ENCODE measurements around the gene ST6GALNAC6. TPM values are rescaled to one million over a fixed set of nuclear protein-coding genes. Genes with fewer than 3 reads are reported as not detected.
"Not testable (repeated sequence)": the region's sequence is repeated elsewhere in the genome, so short reads cannot be mapped to it uniquely, and the experiment has no call there.

Gene ST6GALNAC6
- total RNA-seq, 1 donor, result 53.2 TPM

GRCh38 chr9:127841087-127841835, 58.1 kb downstream of the ST6GALNAC6 start:
- Histone ChIP-seq H3K27ac (ENCODE audit: low read depth, low read length) (peak overlapping the region; percentile 23), H3K27me3 (ENCODE audit: insufficient read depth, low read length) (no peaks in the 10 kb centered on the region), H3K36me3 (ENCODE audit: insufficient read depth, low read length) (peaks cover 50% of the 10 kb centered on the region), H3K79me2 (ENCODE audit: insufficient read depth, low read length) (peaks cover 74% of the 10 kb centered on the region), H3K4me3 (ENCODE audit: insufficient read depth, low read length) (no peak overlapping the region), H3K4me1 (ENCODE audit: insufficient read depth, low read length) (peaks cover 60% of the 10 kb centered on the region), H3K4me2 (ENCODE audit: insufficient read depth, low read length) (no peak overlapping the region), H3K9me3 (ENCODE audit: low read depth, low read length) (no peaks in the 10 kb centered on the region), H2AFZ (ENCODE audit: low read length) (no peak overlapping the region), H4K20me1 (ENCODE audit: insufficient read depth, low read length) (no peaks in the 10 kb centered on the region)
- peak; percentile 21 for DNase-seq (ENCODE audit: insufficient read length, low spot score, missing footprints)
- TF ChIP-seq, protein P1, sequence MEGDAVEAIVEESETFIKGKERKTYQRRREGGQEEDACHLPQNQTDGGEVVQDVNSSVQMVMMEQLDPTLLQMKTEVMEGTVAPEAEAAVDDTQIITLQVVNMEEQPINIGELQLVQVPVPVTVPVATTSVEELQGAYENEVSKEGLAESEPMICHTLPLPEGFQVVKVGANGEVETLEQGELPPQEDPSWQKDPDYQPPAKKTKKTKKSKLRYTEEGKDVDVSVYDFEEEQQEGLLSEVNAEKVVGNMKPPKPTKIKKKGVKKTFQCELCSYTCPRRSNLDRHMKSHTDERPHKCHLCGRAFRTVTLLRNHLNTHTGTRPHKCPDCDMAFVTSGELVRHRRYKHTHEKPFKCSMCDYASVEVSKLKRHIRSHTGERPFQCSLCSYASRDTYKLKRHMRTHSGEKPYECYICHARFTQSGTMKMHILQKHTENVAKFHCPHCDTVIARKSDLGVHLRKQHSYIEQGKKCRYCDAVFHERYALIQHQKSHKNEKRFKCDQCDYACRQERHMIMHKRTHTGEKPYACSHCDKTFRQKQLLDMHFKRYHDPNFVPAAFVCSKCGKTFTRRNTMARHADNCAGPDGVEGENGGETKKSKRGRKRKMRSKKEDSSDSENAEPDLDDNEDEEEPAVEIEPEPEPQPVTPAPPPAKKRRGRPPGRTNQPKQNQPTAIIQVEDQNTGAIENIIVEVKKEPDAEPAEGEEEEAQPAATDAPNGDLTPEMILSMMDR (IDR thresholded peaks at IDR 0.05; ENCODE audit: extremely low read depth, low read depth, low read length), result no peak

DNA sequence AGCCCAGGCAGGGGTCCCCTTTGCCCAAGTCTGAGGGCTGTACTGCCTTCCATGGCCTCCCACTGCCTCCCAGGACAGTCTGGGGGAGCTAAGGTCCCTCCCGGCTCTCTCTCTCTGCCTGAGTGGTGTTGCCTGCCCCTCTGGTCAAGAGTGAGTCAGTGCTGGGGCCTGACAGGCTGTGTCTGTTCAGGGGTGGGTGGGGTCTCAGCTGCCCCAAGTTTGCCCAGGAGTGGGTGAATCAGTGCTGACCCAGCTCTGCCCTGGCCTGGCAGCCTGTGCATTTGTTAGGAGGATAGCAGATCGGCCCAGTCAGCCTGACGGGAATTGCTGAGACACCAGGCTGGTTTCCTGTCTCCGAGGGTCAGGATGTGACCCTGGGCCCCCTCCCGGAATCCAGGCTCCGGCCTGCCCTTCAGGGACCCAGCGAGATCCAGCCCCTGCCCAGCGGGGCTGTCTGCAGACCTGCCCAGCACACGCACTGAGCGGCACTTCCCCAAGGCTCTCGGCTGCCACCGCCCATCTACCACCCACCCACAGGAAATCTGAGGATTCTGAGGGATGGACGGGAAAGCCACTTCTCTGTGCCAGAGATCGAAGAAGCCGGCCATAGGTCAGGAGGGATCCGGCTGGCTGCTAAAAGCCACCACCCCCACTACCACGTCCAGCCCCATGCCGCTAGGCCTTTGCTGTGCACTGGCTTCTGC, 60.9 kb downstream of the ST6GALNAC6 start:
- peak overlapping the region; percentile 55 for H3K4me3 ChIP-seq (ENCODE audit: insufficient read depth, low read length)
- TF ChIP-seq, protein P1 (IDR thresholded peaks at IDR 0.05; ENCODE audit: extremely low read depth, low read depth, low read length), result no peak
- H3K4me1 ChIP-seq (ENCODE audit: insufficient read depth, low read length), result peaks cover 58% of the 10 kb centered on the region
- peaks cover 55% of the 10 kb centered on the region for H3K36me3 ChIP-seq (ENCODE audit: insufficient read depth, low read length)
- no peak overlapping the region for H2AFZ ChIP-seq (ENCODE audit: low read length)
- peak; percentile 99 for DNase-seq (ENCODE audit: insufficient read length, low spot score, missing footprints)
- no peaks in the 10 kb centered on the region for H3K27me3 ChIP-seq (ENCODE audit: insufficient read depth, low read length)
- H3K4me2 ChIP-seq (ENCODE audit: insufficient read depth, low read length), result peak overlapping the region; percentile 73
- peaks cover 72% of the 10 kb centered on the region for H3K79me2 ChIP-seq (ENCODE audit: insufficient read depth, low read length)
- peak overlapping the region; percentile 98 for H3K27ac ChIP-seq (ENCODE audit: low read depth, low read length)
- no peaks in the 10 kb centered on the region for H3K9me3 ChIP-seq (ENCODE audit: low read depth, low read length)
- H4K20me1 ChIP-seq (ENCODE audit: insufficient read depth, low read length), result no peaks in the 10 kb centered on the region

GRCh38 chr9:127837346-127837745, 62.1 kb downstream of the ST6GALNAC6 start:
- TF ChIP-seq, protein P1 (IDR thresholded peaks at IDR 0.05; ENCODE audit: extremely low read depth, low read depth, low read length), result no peak
- peak; percentile 45 for DNase-seq (ENCODE audit: insufficient read length, low spot score, missing footprints)
- Histone ChIP-seq H3K36me3 (ENCODE audit: insufficient read depth, low read length) (peaks cover 49% of the 10 kb centered on the region), H3K27ac (ENCODE audit: low read depth, low read length) (peak overlapping the region; percentile 98), H3K27me3 (ENCODE audit: insufficient read depth, low read length) (no peaks in the 10 kb centered on the region), H4K20me1 (ENCODE audit: insufficient read depth, low read length) (no peaks in the 10 kb centered on the region), H2AFZ (ENCODE audit: low read length) (no peak overlapping the region), H3K4me3 (ENCODE audit: insufficient read depth, low read length) (no peak overlapping the region), H3K4me1 (ENCODE audit: insufficient read depth, low read length) (peaks cover 67% of the 10 kb centered on the region), H3K79me2 (ENCODE audit: insufficient read depth, low read length) (peaks cover 72% of the 10 kb centered on the region), H3K9me3 (ENCODE audit: low read depth, low read length) (no peaks in the 10 kb centered on the region), H3K4me2 (ENCODE audit: insufficient read depth, low read length) (peak overlapping the region; percentile 73)

DNA sequence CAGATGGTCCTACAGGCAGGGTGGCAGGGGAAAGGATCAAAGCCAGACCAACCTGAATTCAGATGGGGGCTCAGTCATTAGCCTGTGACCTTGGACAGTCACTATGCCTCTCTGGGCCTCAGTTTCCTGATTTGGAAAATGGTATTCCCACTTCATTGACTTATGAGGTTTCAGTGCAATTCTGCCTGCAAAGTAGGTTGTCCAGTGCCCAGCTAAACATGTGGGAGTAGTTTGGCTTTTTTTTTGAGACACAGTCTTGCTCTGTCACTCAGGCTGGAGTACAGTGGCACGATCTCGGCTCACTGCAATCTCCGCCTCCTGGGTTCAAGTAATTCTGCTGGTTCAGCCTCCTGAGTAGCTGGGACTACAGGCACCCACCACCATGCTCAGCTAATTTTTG, 62.8 kb downstream of the ST6GALNAC6 start:
- not testable (repeated sequence) for H3K9me3 ChIP-seq (ENCODE audit: low read depth, low read length); H4K20me1 ChIP-seq (ENCODE audit: insufficient read depth, low read length); H3K27me3 ChIP-seq (ENCODE audit: insufficient read depth, low read length); H2AFZ ChIP-seq (ENCODE audit: low read length)
- Histone ChIP-seq H3K4me1 (ENCODE audit: insufficient read depth, low read length) (peaks cover 73% of the 10 kb centered on the region), H3K4me3 (ENCODE audit: insufficient read depth, low read length) (peak overlapping the region; percentile 39), H3K79me2 (ENCODE audit: insufficient read depth, low read length) (peaks cover 69% of the 10 kb centered on the region), H3K4me2 (ENCODE audit: insufficient read depth, low read length) (peak overlapping the region; percentile 51), H3K36me3 (ENCODE audit: insufficient read depth, low read length) (peaks cover 43% of the 10 kb centered on the region), H3K27ac (ENCODE audit: low read depth, low read length) (peak overlapping the region; percentile 98)
- peak; percentile 49 for DNase-seq (ENCODE audit: insufficient read length, low spot score, missing footprints)

Data from osteoblast (primary cell).